WTC11 (cell line): Measurements from ENCODE around the gene CTNNA2.

ENCODE experiments used
- CTCF ChIP-seq: fragments of 200-600 bp; IDR thresholded peaks from 2 replicates; pipeline ENCODE4 v1.8.0; 2022; ENCODE audit warnings: antibody characterized with exemption
- IRF1 ChIP-seq: sonication (generic); formaldehyde crosslinking; IDR thresholded peaks from 2 replicates; pipeline ENCODE4 v1.8.0; 2023; ENCODE audit warnings: missing genetic modification reagents
- JUN ChIP-seq: sonication (generic); formaldehyde crosslinking; IDR thresholded peaks from 2 replicates; pipeline ENCODE4 v1.8.0; 2023; ENCODE audit warnings: mild to moderate bottlenecking, missing genetic modification reagents
- SP1 ChIP-seq: sonication (generic); formaldehyde crosslinking; conservative IDR thresholded peaks from 2 replicates; pipeline ENCODE4 v1.8.1; 2022; ENCODE audit warnings: missing genetic modification reagents
- ZNF263 ChIP-seq: sonication (generic); formaldehyde crosslinking; IDR thresholded peaks from 2 replicates; pipeline ENCODE4 v1.8.1; 2022; ENCODE audit warnings: low read depth, mild to moderate bottlenecking, moderate library complexity, missing genetic modification reagents

DNA sequence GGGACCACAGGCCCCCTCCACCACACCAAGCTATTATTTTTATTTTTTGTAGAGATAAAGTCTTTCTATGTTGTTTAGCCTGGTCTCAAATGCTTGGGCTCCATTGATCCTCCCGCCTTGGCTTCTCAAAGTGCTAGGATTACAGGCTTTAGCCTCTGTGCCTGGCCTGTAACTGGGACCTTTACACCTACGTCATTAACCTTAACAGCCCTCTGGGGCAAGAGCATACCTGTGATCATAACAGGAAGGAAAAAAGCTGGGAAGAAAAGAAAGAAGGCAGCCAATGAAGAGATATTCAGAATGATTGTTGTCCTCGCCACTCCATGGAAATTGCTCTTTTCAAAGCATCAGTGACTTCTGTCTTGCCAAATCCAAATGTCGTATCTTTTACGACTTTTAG is 453.5 kb downstream of the CTNNA2 start:
- TF ChIP-seq ZNF263 (CRISPR knock-in tag) (no peak), CTCF (no peak), IRF1 (no peak), JUN (CRISPR knock-in tag) (no peak), SP1 (CRISPR knock-in tag) (no peak)
